GM18867 (cell line): Measurements from ENCODE around the gene CARM1.
A peak's percentile ranks its signal among the peaks of the same experiment; 100 is the strongest.
"Not testable (repeated sequence)": the region's sequence is repeated elsewhere in the genome, so short reads cannot be mapped to it uniquely, and the experiment has no call there.

Experiments used
- ATAC-seq: cut with Tn5 transposase; IDR thresholded peaks from one replicate; pipeline ENCODE4 v1.9.1; 2021; ENCODE audit warnings: mild to moderate bottlenecking, moderate library complexity; ENCODE audit not compliant: unreplicated experiment

CARM1 gene

GRCh38 chr19:10872546-10873107, 1.3 kb downstream of the CARM1 start:
- ATAC-seq, result no peak

GRCh38 chr19:10874024-10874423, 2.7 kb downstream of the CARM1 start:
- no peak for ATAC-seq

DNA sequence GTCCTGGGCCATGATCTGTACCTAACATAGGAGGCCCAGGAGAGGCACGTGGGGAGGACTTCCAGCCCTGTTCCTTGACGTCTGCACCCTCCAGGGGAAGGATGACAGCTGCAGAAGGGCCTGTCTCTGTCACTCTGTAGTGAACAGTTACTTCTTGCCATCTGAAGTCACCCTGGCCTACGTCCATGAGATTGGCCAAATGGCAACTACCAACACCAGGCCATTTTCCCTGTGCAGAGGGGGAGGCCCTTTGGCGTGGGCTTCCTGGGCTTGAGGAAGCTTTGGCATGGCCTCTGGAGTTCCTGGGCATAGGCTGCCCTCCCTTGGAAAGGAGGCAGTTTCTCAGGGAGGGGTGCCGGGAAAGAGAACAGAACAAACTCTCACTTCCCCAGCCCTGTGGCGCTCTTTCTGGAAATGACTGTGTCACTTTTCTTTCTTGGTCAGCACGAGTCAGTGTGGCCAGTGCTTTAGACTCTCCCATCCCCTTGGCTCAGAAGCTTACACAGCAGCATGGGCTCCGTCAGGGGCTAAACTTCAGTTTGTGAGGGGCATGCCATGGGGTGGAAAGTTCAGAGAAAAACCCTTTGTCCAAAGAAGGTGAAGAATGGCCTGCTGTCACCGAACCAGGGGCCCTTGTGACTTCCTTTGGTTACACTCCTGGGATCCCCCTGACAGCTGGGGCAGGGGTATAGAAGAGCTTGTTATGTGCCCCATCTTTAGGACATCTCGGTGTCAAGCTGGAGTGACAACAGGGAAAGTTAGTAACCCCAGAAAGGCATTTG, 5.3 kb downstream of the CARM1 start:
- ATAC-seq, result peak; percentile 43

DNA sequence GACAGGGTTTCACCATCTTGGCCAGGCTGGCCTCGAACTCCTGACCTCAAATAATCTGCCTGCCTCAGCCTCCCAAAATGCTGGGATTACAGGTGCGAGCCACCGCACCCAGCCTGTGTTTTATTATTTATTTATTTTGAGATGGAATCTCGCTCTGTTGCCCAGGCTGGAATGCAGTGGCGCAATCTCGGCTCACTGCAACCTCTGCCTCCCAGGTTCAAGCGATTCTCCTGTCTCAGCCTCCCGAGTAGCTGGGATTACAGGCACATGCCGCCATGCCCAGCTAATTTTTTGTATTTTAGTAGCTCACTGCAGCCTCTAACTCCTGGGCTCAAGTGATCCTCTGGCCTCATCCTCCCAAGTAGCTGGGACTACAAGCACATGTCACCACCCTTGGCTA, 6.3 kb downstream of the CARM1 start:
- ATAC-seq, result not testable (repeated sequence)

- ATAC-seq, result no peak
Measured at GRCh38 chr19:10878253-10878652, 6.9 kb downstream of the CARM1 start.

DNA sequence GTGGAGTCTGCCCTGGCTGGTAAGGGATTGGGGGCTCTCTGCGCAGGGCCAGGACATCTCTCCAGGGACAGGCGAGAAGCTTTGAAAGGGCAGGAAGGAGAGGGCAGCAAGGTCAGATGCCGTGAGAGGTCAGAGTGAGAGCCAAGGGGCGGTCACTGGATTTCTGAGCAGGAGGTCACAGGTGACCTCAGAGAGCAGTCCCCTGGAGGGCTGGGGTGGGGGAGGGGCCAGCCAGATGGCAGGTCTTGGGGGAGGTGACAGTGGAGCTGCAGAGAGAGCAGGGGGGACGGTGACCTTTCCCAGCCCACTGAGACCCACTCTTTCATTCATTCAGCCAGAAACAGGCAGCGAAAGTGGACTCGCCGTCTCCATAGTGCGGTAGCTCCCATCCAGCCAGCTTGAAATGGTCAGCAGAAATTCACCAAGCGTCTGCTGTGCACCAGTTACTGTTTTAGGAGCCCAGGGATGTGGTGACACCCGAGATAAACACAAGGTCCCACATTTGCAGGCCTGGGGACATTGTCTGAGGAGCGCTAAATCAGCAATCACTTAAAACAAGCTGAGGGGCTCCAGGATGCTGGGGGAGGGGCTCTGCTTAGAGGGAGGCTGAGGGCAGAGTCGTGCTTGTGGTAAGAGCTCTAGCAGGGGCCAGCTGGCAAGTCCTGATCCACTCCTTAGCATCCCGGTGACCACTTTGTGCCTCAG, 10.2 kb downstream of the CARM1 start:
- no peak for ATAC-seq

DNA sequence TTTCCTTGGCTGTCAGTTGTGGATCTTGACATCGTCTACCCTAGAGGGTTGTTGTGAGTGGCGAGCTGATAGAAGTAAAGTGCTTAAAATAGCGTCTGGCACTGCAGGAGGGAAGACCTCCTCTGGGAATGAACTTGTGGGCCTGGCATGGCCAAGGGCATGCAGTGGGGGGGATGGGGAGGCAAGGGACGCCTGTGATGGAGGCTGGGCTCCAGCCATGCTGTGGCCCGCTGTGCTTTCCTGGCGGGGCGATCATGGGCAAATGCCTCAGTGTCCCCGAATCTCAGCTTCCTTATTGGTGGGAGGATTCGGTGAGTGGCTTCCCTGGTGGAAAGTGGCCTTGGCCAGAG, 10.7 kb downstream of the CARM1 start:
- no peak for ATAC-seq

- no peak for ATAC-seq
Measured at GRCh38 chr19:10884274-10884673, 12.9 kb downstream of the CARM1 start.

GRCh38 chr19:10885201-10886169, 14.1 kb downstream of the CARM1 start:
- no peak for ATAC-seq

- no peak for ATAC-seq
Measured at GRCh38 chr19:10887616-10888367, 16.4 kb downstream of the CARM1 start.

GRCh38 chr19:10888421-10888866, 17.1 kb downstream of the CARM1 start:
- ATAC-seq, result no peak

DNA sequence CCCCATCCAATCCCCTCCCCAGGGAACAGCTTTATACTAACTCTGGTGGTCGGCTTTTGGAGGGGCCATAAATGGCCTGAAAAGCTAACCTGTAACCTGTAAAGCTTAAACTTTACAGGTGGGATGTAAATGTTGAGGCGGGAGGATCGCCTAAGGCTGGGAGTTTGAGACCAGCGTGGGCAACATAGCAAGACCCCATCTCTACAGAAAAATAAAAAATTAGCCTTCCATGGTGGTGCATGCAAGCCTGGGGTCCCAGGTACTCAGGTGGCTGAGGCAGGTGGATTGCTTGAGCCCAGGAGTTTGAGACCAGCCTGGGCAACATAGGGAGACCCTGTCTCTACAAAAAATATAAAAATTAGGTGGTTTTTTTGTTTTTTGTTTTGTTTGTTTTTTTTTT, 18.5 kb downstream of the CARM1 start:
- no peak for ATAC-seq

- ATAC-seq, result no peak
Measured at GRCh38 chr19:10891405-10892086, 20.2 kb downstream of the CARM1 start.

DNA sequence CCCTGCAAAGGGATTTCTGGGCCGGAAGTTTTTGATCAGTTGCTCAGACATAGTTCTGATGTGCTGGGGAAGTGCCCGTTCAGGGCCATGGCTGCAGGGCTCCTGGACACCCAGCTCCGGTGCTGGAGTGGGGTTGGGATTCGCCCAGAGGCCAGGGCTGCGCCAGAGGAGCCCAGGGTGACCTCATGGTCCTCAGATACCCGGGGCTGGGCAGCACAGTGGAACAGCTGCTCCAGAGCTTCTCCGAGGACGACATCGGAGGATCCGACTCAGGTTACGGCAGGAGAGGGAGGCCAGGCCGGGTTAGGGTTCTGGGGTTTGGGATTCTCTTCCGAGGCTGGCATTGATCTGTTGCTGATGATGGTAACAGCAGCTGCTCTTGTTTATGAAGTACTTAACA, 20.9 kb downstream of the CARM1 start:
- no peak for ATAC-seq

- ATAC-seq, result no peak
Measured at GRCh38 chr19:10894911-10895213, 23.5 kb downstream of the CARM1 start.

DNA sequence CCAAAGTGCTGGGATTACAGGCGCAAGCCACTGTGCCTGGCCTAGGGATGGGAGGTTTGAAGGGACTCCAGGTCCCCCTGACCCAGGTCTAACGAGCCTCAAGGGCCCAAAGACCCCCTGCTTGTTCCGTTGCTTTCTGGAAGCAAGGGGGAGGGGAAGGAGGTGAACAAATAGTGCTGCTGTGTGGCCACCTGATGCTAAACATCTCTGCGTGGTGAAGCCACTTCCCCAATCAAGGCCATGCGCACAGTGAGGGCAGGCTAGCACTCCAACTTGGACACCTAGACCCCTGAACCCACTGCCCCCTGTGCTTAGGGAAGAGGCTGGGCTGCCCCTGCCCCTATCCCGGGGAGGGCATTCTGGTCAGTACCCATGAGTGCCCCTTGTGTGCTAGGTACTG, 24.0 kb downstream of the CARM1 start:
- no peak for ATAC-seq

DNA sequence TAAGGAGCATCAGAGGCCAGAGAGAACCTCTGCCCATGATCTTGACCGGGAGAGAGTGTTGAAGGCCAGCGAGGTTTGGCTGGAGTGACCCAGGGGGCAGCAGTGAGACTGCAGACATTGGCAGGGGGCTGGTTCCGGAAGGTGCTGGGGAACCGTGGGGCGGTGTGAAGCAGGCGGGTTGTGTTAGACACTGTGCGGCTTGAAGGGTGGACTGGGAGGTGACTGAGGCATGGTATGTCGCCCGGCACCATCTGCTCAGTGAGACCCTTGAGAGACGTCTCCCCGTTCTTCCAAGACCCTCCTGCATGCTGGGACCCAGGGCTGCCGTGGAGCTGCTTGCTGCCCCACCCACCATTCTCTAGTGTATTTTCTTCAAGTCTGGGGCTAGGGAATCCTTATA, 24.6 kb downstream of the CARM1 start:
- ATAC-seq, result no peak

GRCh38 chr19:10896851-10897526, 25.6 kb downstream of the CARM1 start:
- ATAC-seq, result no peak

- ATAC-seq, result no peak
Measured at GRCh38 chr19:10898633-10899032, 27.3 kb downstream of the CARM1 start.
